Measurements from ENCODE around the gene KLKB1.

Gene KLKB1
- total RNA-seq: 0 to 0.31 (median 0.04) reads per million in 18 experiments

DNA sequence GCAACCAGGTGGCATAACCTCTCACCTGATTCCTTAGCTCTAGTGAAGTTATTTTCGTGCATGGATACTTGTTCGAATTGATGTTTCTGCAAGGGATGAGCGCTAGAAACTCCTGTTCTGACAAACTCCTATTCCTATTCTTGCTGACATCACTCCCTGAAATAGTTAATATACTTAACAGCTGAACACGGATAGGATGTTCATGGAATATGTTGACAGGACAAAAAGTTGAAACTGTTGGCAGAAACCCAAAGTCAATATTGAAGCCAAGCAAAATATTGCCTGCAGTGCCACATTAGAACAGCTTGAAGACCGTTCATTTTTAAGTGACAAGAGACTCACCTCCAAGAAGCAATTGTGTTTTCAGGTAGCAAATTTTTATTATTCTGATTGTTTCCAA, at the start of gene KLKB1:
TSS of gene KLKB1 (plus strand) at position 287 of the 400 bp plus-strand sequence. CDS start 689 bp downstream, outside the sequence.
- DNase-seq: no peak

DNA sequence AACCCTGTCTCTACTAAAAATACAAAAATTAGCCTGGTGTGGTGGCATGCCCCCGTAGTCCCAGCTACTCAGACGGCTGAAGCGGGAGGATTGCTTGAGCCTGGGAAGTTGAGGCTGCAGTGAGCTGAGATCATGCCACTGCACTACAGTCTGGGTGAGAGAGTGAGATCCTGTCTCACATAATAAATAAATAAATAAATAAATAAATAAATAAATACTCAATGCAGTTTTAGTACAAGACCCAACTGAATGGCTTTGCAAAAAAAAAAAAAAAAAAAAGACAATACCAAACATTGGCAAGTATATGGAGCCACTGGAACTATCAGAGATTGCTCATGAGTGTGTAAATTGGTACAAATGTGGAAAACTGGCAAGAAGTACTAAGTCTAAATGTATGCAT, 39.2 kb upstream of the KLKB1 start:
- DNase-seq: no peak

DNA sequence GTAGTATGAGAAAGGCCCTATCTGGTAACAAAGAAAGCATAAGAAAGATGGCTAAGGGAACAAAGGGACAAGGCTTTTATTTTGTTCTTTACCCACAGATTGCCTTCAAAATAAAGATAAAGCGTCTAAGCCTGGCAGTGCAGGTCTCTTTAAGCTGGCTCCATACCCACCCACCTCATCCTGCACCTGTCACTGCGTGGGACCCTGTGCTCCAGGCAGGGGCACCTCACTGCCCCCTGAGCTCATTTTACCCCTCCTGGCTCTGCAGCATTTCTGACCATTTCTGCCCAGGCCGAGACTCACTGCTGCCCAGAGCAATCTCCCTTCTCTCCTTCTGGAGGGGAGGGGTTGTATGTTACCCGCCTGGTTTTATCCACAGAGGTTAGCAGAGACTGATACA, 37.7 kb upstream of the KLKB1 start:
- no peak for DNase-seq

GRCh38 chr4:186190581-186191199, 36.6 kb upstream of the KLKB1 start:
- peak; percentile 5 to 6 for DNase-seq

GRCh38 chr4:186191200-186192065, 35.9 kb upstream of the KLKB1 start, which contains the start of gene CYP4V2:
Gene CYP4V2 (plus strand): TSS chr4:186191567. CDS start chr4:186191824, 257 bp downstream.
- DNase-seq: peak; percentile 91 to 93

DNA sequence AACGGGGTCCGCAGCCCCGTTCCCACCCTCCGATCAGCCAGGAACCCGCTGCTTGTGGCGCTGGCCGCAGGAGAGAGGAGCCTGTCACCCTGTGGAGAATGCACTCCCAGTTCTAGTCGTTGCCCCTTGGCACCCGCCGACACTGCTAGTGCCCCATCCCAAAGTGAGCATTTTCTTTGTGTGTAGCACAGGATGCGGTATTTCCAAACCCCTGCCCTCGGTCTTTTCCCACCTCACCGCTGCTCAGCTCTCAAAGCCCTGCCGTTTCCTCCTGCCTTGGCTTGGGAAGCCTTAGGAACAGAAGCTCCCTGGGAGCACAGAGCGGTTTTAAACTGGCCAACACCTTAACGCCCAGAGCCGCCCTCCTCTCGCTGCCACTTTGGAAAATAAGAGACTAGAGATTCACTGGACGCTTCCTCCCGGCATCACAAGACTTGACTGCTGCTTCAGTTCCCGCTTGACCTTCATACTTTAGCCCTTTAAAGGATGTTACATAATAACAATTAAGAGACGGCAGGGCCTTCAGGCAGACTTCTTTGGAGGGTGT, 35.2 kb upstream of the KLKB1 start:
- DNase-seq: peak; percentile 65 to 69

DNA sequence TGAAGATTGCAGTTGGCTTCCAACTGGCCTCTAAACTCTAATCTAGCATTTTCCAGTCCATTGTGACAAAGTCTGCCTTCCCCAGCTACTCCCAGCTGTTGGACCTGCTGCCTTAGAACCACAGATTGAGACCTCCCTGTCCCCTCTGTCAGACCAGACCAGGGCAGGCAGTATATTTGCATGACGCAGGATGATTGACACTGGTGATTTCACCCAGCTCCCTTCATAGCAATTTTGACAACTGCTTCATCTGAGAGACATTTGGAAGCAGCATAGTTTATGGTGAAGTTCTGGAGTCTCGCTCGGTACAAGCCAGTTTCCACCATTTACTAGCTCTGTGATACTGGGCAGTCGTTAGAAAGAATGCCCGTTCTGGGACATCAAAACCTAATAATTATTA, 33.5 kb upstream of the KLKB1 start:
- no peak for DNase-seq

- DNase-seq: no peak
Measured at GRCh38 chr4:186196063-186196462, 31.2 kb upstream of the KLKB1 start.

DNA sequence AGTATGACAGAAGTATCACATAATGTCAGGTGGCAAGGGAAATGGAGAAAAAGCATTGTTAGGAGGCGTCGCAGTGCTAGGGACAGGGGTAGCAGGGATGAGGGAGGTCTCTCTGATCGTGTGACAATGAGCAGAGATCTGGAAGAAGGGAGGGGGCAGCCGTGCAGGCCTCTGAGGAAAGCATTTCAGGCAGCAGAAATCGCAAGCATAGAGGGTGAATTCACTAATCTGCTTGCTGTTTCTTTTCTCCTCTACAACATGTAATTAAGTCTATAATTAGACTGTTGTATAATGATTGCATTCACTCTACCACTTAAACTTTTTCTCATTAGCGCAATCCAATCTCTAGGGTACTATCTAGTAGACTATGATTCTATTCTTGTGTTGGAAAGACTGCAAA, 26.8 kb upstream of the KLKB1 start:
- no peak for DNase-seq

- no peak for DNase-seq
Measured at GRCh38 chr4:186201010-186201409, 26.3 kb upstream of the KLKB1 start.

GRCh38 chr4:186201535-186202230, 25.6 kb upstream of the KLKB1 start:
- peak; percentile 24 to 53 for DNase-seq

GRCh38 chr4:186202490-186203140, 24.7 kb upstream of the KLKB1 start:
- no peak for DNase-seq

DNA sequence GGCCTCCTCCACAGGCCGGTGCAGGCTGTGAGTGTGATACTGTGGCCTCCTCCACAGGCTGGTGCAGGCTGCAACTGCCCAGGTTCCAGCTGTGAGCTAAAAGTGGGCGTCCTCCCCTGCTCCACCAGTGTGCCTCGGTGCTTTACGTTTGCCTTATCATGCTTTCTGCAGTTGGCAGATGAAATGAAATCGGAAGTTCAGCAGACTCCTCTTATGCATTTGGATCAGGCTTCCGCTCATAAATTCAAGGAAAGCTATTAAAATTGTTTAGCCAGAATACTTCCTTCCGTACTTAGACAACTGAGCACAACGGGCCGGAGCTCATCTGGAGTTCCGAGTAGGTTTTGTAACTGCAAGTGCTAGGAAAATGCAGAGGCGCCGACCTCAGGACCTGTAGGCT, 23.9 kb upstream of the KLKB1 start:
- DNase-seq: no peak

GRCh38 chr4:186204103-186204559, 23.2 kb upstream of the KLKB1 start:
- DNase-seq: peak in 1 of 2 donors; percentile 62

DNA sequence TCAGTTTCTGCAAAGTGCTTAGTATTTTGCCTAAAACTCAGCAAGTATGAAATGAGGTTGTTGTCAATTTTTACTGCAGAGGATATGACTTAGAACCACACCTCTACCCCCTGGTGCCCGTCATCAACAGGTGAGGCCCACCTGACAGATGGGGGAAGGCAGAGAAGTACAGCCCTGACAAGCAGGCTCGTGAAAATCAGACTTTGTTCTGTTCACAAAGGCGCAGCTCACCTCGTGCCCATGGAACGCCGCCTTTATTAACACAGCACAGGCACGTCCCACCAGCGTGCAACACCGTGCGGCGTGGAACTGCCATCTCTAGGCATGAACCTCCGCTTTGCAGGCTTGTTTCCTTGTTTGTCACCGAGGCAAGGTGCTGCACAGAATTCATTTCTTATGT, 22.6 kb upstream of the KLKB1 start:
- DNase-seq: no peak

GRCh38 chr4:186205156-186205555, 22.2 kb upstream of the KLKB1 start:
- no peak for DNase-seq

DNA sequence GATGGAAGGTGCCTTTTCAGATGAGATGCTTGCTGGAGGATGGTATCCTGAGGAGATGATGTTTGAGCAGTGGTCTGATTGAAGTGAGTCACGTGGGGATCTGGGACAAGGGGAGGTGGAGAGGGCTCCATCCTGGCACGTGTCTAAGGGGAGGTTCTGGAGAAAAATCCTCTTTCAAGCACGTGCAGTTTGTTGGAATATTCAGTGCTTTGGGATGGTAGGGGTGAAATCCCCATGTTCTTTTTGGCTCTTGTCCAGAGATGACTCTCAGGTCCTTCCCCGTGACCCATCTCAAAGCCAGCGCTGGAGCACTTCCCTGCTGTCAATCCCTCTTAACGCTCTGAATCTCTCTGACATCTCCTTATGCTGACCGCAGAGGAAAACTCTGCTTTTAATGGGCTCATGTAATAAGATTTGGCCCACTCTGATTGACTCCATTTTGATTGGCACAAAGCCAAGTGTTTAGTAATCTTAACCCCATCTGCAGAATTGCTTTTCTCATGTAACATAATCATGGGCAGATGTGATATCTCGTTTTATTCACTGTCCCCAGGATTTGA, 10.8 kb upstream of the KLKB1 start:
- DNase-seq: no peak

GRCh38 chr4:186217733-186218293, 9.5 kb upstream of the KLKB1 start:
- DNase-seq: no peak

DNA sequence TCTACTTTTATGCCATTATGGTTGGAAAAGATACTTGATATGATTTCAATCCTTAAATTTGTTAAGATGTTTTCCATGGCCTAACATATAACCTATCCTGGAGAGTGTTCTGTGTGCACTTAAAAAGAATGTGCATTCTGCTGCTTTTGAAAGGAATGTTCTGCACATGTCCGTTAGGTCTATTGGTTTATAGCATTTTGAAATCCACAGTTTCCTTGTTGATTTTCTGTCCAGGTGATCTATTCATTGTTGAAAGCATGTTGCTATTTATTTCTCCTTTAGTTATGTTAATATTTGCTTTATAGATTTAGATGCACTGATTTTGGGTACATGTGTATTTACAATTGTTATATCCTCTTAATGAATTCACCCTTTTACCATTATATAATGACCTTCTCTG, 5.7 kb upstream of the KLKB1 start:
- no peak for DNase-seq

- no peak for DNase-seq
Measured at GRCh38 chr4:186225848-186226247, 1.5 kb upstream of the KLKB1 start.

GRCh38 chr4:186226521-186227189, 652 bp upstream of the KLKB1 start:
- no peak for DNase-seq

All from inflammatory macrophage (primary cell).